Measurements from ENCODE around the gene UVRAG.

UVRAG gene

GRCh38 chr11:75767793-75768111, 47.3 kb upstream of the UVRAG start:
- Histone ChIP-seq H3F3A (ENCODE audit: insufficient read depth) (no peaks in the 10 kb centered on the region), H3K4me3 (ENCODE audit: insufficient read depth, low read length, poor library complexity, severe bottlenecking) (no peak overlapping the region), H3K9me3 (ENCODE audit: insufficient read depth, low read length) (no peaks in the 10 kb centered on the region), H2AFZ (ENCODE audit: low read depth, low read length, severe bottlenecking) (peak overlapping the region; percentile 79), H3K9me2 (replicated peaks; ENCODE audit: insufficient read depth, low read length) (no peaks in the 10 kb centered on the region), H3K27ac (ENCODE audit: low read depth, low read length) (no peak overlapping the region), H3K9ac (ENCODE audit: low read length) (peak overlapping the region; percentile 58; the same call in 1 of the 2 replicates), H4K20me1 (ENCODE audit: low read depth, low read length) (no peaks in the 10 kb centered on the region), H3K4me2 (ENCODE audit: low read depth, low read length, poor library complexity, severe bottlenecking) (peak overlapping the region; percentile 60), H3K79me2 (ENCODE audit: insufficient read depth, low read length) (no peaks in the 10 kb centered on the region), H3K27me3 (ENCODE audit: low read length) (no peaks in the 10 kb centered on the region), H3K36me3 (ENCODE audit: low read length) (no peaks in the 10 kb centered on the region)
- no peak for TF ChIP-seq EZH2phosphoT487 (conservative IDR thresholded peaks at IDR 0.05; ENCODE audit: low read length)
- no peak for TF ChIP-seq CTCF (IDR thresholded peaks at IDR 0.05; ENCODE audit: insufficient read depth, low read length, poor library complexity, severe bottlenecking)

GRCh38 chr11:75768112-75768908, 46.7 kb upstream of the UVRAG start, which contains the start of gene DGAT2:
DGAT2 (plus strand) TSS chr11:75768778; CDS start chr11:75768992, 214 bp downstream.
- peak within 1 kb of the TSS; percentile 79 for H2AFZ ChIP-seq (ENCODE audit: low read depth, low read length, severe bottlenecking)
- no peaks in the 10 kb centered on the region for H3K79me2 ChIP-seq (ENCODE audit: insufficient read depth, low read length)
- peak within 1 kb of the TSS; percentile 60 for H3K4me2 ChIP-seq (ENCODE audit: low read depth, low read length, poor library complexity, severe bottlenecking)
- TF ChIP-seq EZH2phosphoT487 (conservative IDR thresholded peaks at IDR 0.05; ENCODE audit: low read length) (no peak), CTCF (IDR thresholded peaks at IDR 0.05; ENCODE audit: insufficient read depth, low read length, poor library complexity, severe bottlenecking) (peak; percentile 73)
- H3K9me3 ChIP-seq (ENCODE audit: insufficient read depth, low read length), result no peaks in the 10 kb centered on the region
- peak within 1 kb of the TSS; percentile 54 for H3K4me3 ChIP-seq (ENCODE audit: insufficient read depth, low read length, poor library complexity, severe bottlenecking)
- no peaks in the 10 kb centered on the region for H3K9me2 ChIP-seq (replicated peaks; ENCODE audit: insufficient read depth, low read length)
- H3F3A ChIP-seq (ENCODE audit: insufficient read depth), result no peaks in the 10 kb centered on the region
- H3K27me3 ChIP-seq (ENCODE audit: low read length), result no peaks in the 10 kb centered on the region
- peak within 1 kb of the TSS; percentile 58 for H3K9ac ChIP-seq (ENCODE audit: low read length)
- H4K20me1 ChIP-seq (ENCODE audit: low read depth, low read length), result no peaks in the 10 kb centered on the region
- H3K27ac ChIP-seq (ENCODE audit: low read depth, low read length), result peak within 1 kb of the TSS; percentile 46; the same call in 1 of the 2 replicates
- H3K36me3 ChIP-seq (ENCODE audit: low read length), result no peaks in the 10 kb centered on the region

DNA sequence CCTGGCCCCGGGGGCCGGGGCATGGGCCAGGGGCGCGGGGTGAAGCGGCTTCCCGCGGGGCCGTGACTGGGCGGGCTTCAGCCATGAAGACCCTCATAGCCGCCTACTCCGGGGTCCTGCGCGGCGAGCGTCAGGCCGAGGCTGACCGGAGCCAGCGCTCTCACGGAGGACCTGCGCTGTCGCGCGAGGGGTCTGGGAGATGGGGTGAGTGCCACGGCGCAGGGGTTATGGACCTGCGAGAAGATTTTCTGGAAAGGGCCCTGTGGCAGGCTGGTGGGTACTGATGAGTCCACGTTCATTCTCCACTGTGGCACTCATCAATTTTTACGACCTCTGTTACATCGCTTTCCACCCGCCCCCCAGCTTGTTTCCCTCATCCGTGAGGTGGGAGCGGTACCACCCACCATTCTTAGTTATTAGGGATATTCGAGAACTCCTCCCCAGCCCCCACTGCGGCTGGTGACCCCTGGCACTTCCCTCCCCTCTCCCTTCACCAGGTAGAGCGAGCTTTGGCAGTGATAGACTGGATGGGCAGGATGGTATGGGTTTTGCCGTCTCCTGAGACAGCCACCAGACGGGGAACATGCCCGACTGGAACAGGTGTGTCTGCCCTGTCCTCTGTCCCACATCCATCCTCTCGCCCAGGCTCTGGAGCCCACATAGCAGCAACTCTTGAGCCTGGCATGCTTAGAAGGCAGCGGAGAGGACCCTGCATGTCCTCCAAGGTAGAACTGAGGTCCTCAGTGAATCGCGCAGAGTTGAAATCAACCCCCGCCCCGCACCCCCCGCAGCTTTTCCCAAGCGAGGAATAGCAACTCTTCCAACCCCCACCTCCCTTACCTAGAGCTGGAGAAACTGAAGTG, 45.9 kb upstream of the UVRAG start:
- Histone ChIP-seq H3K9ac (ENCODE audit: low read length) (peak overlapping the region; percentile 58), H3K4me3 (ENCODE audit: insufficient read depth, low read length, poor library complexity, severe bottlenecking) (peak overlapping the region; percentile 54), H3K36me3 (ENCODE audit: low read length) (no peaks in the 10 kb centered on the region)

More for the DNA sequence above, 45.9 kb upstream of the UVRAG start:
- H3K9me3 ChIP-seq (ENCODE audit: insufficient read depth, low read length), result no peaks in the 10 kb centered on the region
- peak overlapping the region; percentile 60 for H3K4me2 ChIP-seq (ENCODE audit: low read depth, low read length, poor library complexity, severe bottlenecking)
- TF ChIP-seq CTCF (IDR thresholded peaks at IDR 0.05; ENCODE audit: insufficient read depth, low read length, poor library complexity, severe bottlenecking) (no peak), EZH2phosphoT487 (conservative IDR thresholded peaks at IDR 0.05; ENCODE audit: low read length) (no peak)
- no peaks in the 10 kb centered on the region for H3K27me3 ChIP-seq (ENCODE audit: low read length)
- H2AFZ ChIP-seq (ENCODE audit: low read depth, low read length, severe bottlenecking), result peak overlapping the region; percentile 79
- H4K20me1 ChIP-seq (ENCODE audit: low read depth, low read length), result no peaks in the 10 kb centered on the region
- no peaks in the 10 kb centered on the region for H3K79me2 ChIP-seq (ENCODE audit: insufficient read depth, low read length)
- H3F3A ChIP-seq (ENCODE audit: insufficient read depth), result no peaks in the 10 kb centered on the region
- H3K9me2 ChIP-seq (replicated peaks; ENCODE audit: insufficient read depth, low read length), result no peaks in the 10 kb centered on the region
- H3K27ac ChIP-seq (ENCODE audit: low read depth, low read length), result no peak overlapping the region
